Immature natural killer cell (primary cell): Measurements from ENCODE around the gene ZNF518A. TPM values are rescaled to one million over a fixed set of nuclear protein-coding genes. Genes with fewer than 3 reads are reported as not detected.

Experiments
- DNase-seq, 3 donors: peaks; one replicate each; pipeline ENCODE4 v3.0.0; 2022; ENCODE audit warnings: mixed read lengths in 1 of 3
- H3K27ac Mint-ChIP-seq, 6 donors: one replicate each; pipeline ENCODE4 v1.8.0; 2020; ENCODE audit warnings: mixed read lengths in 6 of 6, mild to moderate bottlenecking in 5 of 6, inconsistent platforms in 4 of 6, moderate library complexity in 3 of 6
- H3K27me3 Mint-ChIP-seq, 3 donors: one replicate each; pipeline ENCODE4 v1.8.0; 2020 to 2021; ENCODE audit warnings: low read depth in 3 of 3, mild to moderate bottlenecking in 3 of 3, mixed read lengths in 3 of 3, moderate library complexity in 3 of 3, inconsistent platforms in 1 of 3
- H3K36me3 Mint-ChIP-seq, 3 donors: one replicate each; pipeline ENCODE4 v1.8.0; 2020; ENCODE audit warnings: mixed read lengths in 3 of 3, inconsistent platforms in 2 of 3, mild to moderate bottlenecking in 2 of 3
- H3K4me1 Mint-ChIP-seq, 2 donors: one replicate each; pipeline ENCODE4 v1.8.0; 2020; ENCODE audit warnings: inconsistent platforms in 2 of 2, mild to moderate bottlenecking in 2 of 2, mixed read lengths in 2 of 2, moderate library complexity in 1 of 2
- H3K4me3 Mint-ChIP-seq, 5 donors: one replicate each; pipeline ENCODE4 v1.8.0; 2020; ENCODE audit warnings: mild to moderate bottlenecking in 5 of 5, mixed read lengths in 5 of 5, inconsistent platforms in 3 of 5, moderate library complexity in 3 of 5
- H3K9me3 Mint-ChIP-seq, 6 donors: one replicate each; pipeline ENCODE4 v1.8.0; 2020; ENCODE audit warnings: mild to moderate bottlenecking in 6 of 6, mixed read lengths in 6 of 6, inconsistent platforms in 4 of 6, moderate library complexity in 3 of 6
- polyA plus RNA-seq, 3 donors: library from polyadenylated mRNA; unstranded; fragments of 300-500 nt; fragmentation: Illumina TruSeq; gene quantifications; one replicate each; pipeline ENCODE4 v1.2.3, GENCODE V29; 2021

The ZNF518A gene
- 10 to 100 TPM in 2 of 3 donors, 1 to 10 TPM in 1; 8.6 to 15.9 (median 14.9) TPM for polyA plus RNA-seq

DNA sequence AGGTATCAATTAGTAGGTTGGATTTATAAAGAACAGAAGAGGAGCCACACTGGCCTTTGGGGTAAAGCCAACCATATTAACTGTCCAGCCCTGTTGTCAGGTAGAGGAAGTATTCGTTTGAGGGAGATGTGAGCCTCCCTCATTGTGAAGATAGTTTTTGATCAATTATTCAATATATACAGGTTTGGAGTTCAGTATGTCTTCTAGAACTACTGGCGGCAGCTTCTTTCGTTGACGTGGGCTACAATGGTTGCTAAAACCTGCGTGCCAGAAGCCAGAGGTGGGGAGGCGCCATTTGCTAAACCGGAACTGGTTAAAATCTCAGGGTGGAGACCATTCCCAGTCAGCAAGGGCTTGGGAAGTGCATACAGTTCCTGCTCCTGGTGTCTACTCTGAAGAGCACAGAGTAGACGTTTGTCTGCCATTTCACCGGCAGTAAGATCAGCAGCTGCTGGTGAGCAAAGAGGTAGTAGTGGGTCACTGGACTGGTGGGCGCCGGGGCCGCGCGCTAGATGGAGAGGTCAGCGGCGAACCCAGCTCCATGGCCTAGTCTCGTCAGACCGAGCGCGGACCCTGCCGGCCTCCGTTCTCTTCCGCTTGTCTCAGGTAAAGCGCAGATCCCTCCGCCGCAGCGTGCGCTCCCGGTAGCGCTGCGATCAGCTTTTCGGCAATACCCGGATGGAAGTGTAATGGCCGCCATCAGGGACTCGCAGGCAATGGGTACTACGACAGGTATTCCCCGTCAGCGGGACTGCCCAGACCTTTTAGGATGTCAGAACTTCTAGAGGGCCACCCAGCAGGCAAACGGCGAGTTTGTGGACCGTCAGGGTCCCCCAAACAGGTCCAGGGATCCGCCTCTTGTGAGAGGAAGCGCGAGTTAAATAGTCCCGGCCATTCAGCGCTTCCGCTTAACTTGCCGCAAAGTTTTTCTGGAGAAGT is at the start of gene ZNF518A:
Gene ZNF518A, plus strand, starts transcription at position 911 of the 939 bp plus-strand sequence. CDS start 26,026 bp downstream, outside the sequence.
- H3K27me3 Mint-ChIP-seq: peaks cover 27 to 50% (median 28%) of the 10 kb centered on the region in 3 donors
- peaks cover 0 to 24% (median 3%) of the 10 kb centered on the region in 6 donors for H3K9me3 Mint-ChIP-seq
- peak within 1 kb of the TSS; percentile 98 to 99 (median 98) for H3K27ac Mint-ChIP-seq
- H3K4me3 Mint-ChIP-seq: peak within 1 kb of the TSS; percentile 91 to 97 (median 92)
- H3K36me3 Mint-ChIP-seq: peaks cover 12 to 20% (median 14%) of the 10 kb centered on the region in 3 donors
- H3K4me1 Mint-ChIP-seq: peaks cover 24 to 29% of the 10 kb centered on the region in 2 donors
- DNase-seq: peak; percentile 91 to 95 (median 94)

- Mint-ChIP-seq H3K27me3 (peaks cover 1 to 2% (median 2%) of the 10 kb centered on the region in 3 donors), H3K27ac (no peak overlapping the region), H3K4me1 (no peaks in the 10 kb centered on the region), H3K36me3 (peaks cover 20 to 62% (median 60%) of the 10 kb centered on the region in 3 donors), H3K9me3 (no peaks in the 10 kb centered on the region), H3K4me3 (no peak overlapping the region)
- DNase-seq: no peak
Observed at GRCh38 chr10:96082153-96082552, 47.9 kb upstream of the ZNF518A start.

GRCh38 chr10:96082748-96083147 is 47.3 kb upstream of the ZNF518A start:
- H3K4me3 Mint-ChIP-seq: no peak overlapping the region
- H3K27ac Mint-ChIP-seq: no peak overlapping the region
- no peak for DNase-seq
- peaks cover 20 to 68% (median 57%) of the 10 kb centered on the region in 3 donors for H3K36me3 Mint-ChIP-seq
- no peaks in the 10 kb centered on the region for H3K4me1 Mint-ChIP-seq
- H3K27me3 Mint-ChIP-seq: peaks cover under 1 to 2% (median 1%) of the 10 kb centered on the region in 3 donors
- H3K9me3 Mint-ChIP-seq: no peaks in the 10 kb centered on the region

- Mint-ChIP-seq H3K4me1 (peaks cover 12 to 17% of the 10 kb centered on the region in 2 donors), H3K27me3 (peaks cover 22 to 41% (median 25%) of the 10 kb centered on the region in 3 donors), H3K9me3 (peaks cover 0 to 15% (median 4%) of the 10 kb centered on the region in 6 donors), H3K36me3 (peaks cover 6 to 28% (median 15%) of the 10 kb centered on the region in 3 donors), H3K27ac (peak overlapping the region; percentile 13 to 99 (median 86)), H3K4me3 (peak overlapping the region; percentile 56 to 97 (median 94))
- no peak for DNase-seq
Observed at GRCh38 chr10:96089116-96089515, 41.0 kb upstream of the ZNF518A start.

GRCh38 chr10:96089670-96090462 is 40.2 kb upstream of the ZNF518A start:
- Mint-ChIP-seq H3K4me3 (peak overlapping the region; percentile 93 to 97 (median 94)), H3K4me1 (peaks cover 12 to 17% of the 10 kb centered on the region in 2 donors), H3K9me3 (peaks cover 0 to 15% (median 4%) of the 10 kb centered on the region in 6 donors), H3K27me3 (peaks cover 24 to 41% (median 28%) of the 10 kb centered on the region in 3 donors), H3K27ac (peak overlapping the region; percentile 97 to 99 (median 98)), H3K36me3 (peaks cover 6 to 23% (median 9%) of the 10 kb centered on the region in 3 donors)
- DNase-seq: peak; percentile 91 to 95 (median 94)

- Mint-ChIP-seq H3K4me1 (peaks cover 12 to 17% of the 10 kb centered on the region in 2 donors), H3K36me3 (peaks cover 5 to 19% (median 6%) of the 10 kb centered on the region in 3 donors), H3K4me3 (peak overlapping the region; percentile 93 to 97 (median 94)), H3K9me3 (peaks cover 0 to 15% (median 5%) of the 10 kb centered on the region in 6 donors), H3K27ac (peak overlapping the region; percentile 97 to 99 (median 98)), H3K27me3 (peaks cover 24 to 43% (median 31%) of the 10 kb centered on the region in 3 donors)
- DNase-seq: no peak
Observed at GRCh38 chr10:96090463-96090800, 39.7 kb upstream of the ZNF518A start.

DNA sequence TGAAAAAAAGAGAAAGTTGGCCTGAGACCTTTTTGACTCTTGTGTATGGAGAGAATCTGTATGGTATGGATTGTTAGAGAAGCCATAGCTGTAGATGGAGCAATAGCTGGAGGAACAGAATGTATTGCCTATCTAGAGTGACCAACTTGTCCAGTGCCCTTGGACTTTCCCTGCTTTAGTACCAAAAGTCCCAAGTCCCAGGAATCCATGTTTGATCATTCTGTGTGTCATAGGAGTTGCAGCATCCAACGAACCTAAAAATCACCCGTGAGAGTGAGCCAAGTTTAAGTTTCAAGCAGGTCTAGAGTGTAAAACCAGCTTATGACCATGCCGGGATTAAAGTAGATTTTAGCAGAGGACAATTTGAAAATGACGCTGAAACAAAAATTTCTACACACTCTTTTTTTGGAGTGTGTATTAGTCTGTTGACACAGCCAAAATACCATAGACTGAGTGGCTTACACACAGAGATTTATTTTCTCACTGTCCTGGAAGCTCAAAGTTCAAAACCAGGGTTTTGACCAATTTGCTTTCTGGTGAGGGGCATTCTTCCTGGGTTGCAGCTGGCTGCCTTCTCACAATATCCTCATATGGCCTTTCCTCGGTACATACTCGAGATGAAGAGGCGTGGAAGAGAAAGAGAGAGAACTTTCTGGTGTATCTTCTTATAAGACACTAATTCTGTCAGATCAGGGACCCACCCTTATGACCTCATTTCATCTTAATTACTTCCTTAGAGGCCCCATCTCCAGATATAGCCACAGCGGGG is 36.9 kb upstream of the ZNF518A start:
- DNase-seq: no peak
- Mint-ChIP-seq H3K4me1 (peaks cover 12 to 17% of the 10 kb centered on the region in 2 donors), H3K9me3 (peaks cover 0 to 20% (median 6%) of the 10 kb centered on the region in 6 donors), H3K27ac (no peak overlapping the region), H3K36me3 (peaks cover 0 to 6% (median 4%) of the 10 kb centered on the region in 3 donors), H3K27me3 (peaks cover 27 to 59% (median 36%) of the 10 kb centered on the region in 3 donors), H3K4me3 (no peak overlapping the region)

GRCh38 chr10:96093948-96094347 is 36.1 kb upstream of the ZNF518A start:
- Mint-ChIP-seq H3K4me3 (no peak overlapping the region), H3K27ac (no peak overlapping the region), H3K9me3 (peaks cover 0 to 20% (median 6%) of the 10 kb centered on the region in 6 donors), H3K27me3 (peaks cover 27 to 61% (median 38%) of the 10 kb centered on the region in 3 donors), H3K36me3 (peaks cover 0 to 6% (median 4%) of the 10 kb centered on the region in 3 donors), H3K4me1 (peaks cover 12 to 15% of the 10 kb centered on the region in 2 donors)
- no peak for DNase-seq

- DNase-seq: no peak
- Mint-ChIP-seq H3K27ac (no peak overlapping the region), H3K36me3 (peaks cover 0 to 4% (median 3%) of the 10 kb centered on the region in 3 donors), H3K4me3 (no peak overlapping the region), H3K9me3 (peaks cover 0 to 9% (median 1%) of the 10 kb centered on the region in 6 donors), H3K27me3 (peaks cover 23 to 58% (median 26%) of the 10 kb centered on the region in 3 donors), H3K4me1 (no peaks in the 10 kb centered on the region)
Observed at GRCh38 chr10:96096958-96097357, 33.1 kb upstream of the ZNF518A start.

GRCh38 chr10:96097865-96098264 is 32.2 kb upstream of the ZNF518A start:
- Mint-ChIP-seq H3K27me3 (peaks cover 19 to 49% (median 23%) of the 10 kb centered on the region in 3 donors), H3K4me1 (no peaks in the 10 kb centered on the region), H3K27ac (no peak overlapping the region), H3K9me3 (peaks cover 0 to 7% (median 1%) of the 10 kb centered on the region in 6 donors), H3K36me3 (peaks cover 0 to 4% (median 3%) of the 10 kb centered on the region in 3 donors), H3K4me3 (no peak overlapping the region)
- DNase-seq: no peak

GRCh38 chr10:96107623-96108038 is 22.5 kb upstream of the ZNF518A start:
- peaks cover 21 to 46% (median 26%) of the 10 kb centered on the region in 3 donors for H3K27me3 Mint-ChIP-seq
- no peak overlapping the region for H3K27ac Mint-ChIP-seq
- H3K4me1 Mint-ChIP-seq: no peaks in the 10 kb centered on the region
- H3K4me3 Mint-ChIP-seq: no peak overlapping the region
- peaks cover 0 to 7% (median 0%) of the 10 kb centered on the region in 3 donors for H3K36me3 Mint-ChIP-seq
- H3K9me3 Mint-ChIP-seq: peaks cover 0 to 13% (median 2%) of the 10 kb centered on the region in 6 donors
- DNase-seq: no peak

- Mint-ChIP-seq H3K4me1 (no peaks in the 10 kb centered on the region), H3K27me3 (peaks cover 15 to 46% (median 28%) of the 10 kb centered on the region in 3 donors), H3K9me3 (peaks cover 0 to 13% (median 2%) of the 10 kb centered on the region in 6 donors), H3K4me3 (no peak overlapping the region), H3K27ac (no peak overlapping the region), H3K36me3 (peaks cover 0 to 7% (median 0%) of the 10 kb centered on the region in 3 donors)
- no peak for DNase-seq
Observed at GRCh38 chr10:96112531-96112930, 17.6 kb upstream of the ZNF518A start.
